Stimulated activated CD4-positive, alpha-beta T cell treated with anti-CD3 and anti-CD28 coated beads, Interleukin-12 subunit alpha, Interleukin-12 subunit beta, amount 100 ng/mL, for 48 hours (primary cell): Measurements from ENCODE around the gene CAMK2A.

Experiments used
- DNase-seq, 3 donors: peaks; one replicate each; pipeline ENCODE4 v3.0.0-alpha.2; 2020; ENCODE audit warnings: low read depth in 2 of 3, low spot score in 1 of 3

The CAMK2A gene

DNA sequence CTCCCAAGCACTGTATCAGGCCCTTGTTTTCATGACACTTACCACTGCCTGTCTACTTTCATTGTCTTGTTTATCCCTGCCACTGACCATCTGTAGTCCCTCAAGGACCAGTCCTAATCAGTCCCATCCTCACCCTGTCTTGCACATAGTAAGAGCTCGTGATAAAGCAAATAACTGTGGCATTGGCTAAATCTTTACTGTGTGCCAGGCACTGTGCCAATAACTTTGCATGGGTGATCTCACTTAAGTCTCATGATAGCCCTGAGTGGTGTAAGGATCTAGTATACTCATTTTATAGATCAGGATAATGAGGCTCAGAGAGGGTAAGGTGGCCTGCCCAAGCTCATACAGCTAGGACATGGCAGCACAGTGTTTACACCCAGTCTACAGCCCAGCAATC is 117.4 kb downstream of the CAMK2A start:
- DNase-seq = no peak
